H1 (cell line): ENCODE results near the gene SLC4A1. TPM values are rescaled to one million over a fixed set of nuclear protein-coding genes. Genes with fewer than 3 reads are reported as not detected.

ENCODE experiments used
- CTCF ChIA-PET: fragments of 300-600 bp; sonication (Branson Sonifier 250); formaldehyde crosslinking; loops from one replicate; lab custom pipeline; 2021; ENCODE audit not compliant: partially characterized antibody; lab: Charles Lee
- POLR2A ChIA-PET: fragments of 300-600 bp; sonication (Branson Sonifier 250); formaldehyde crosslinking; loops from one replicate; lab custom pipeline; 2021; ENCODE audit warnings: inconsistent platforms; ENCODE audit not compliant: partially characterized antibody; lab: Charles Lee
- DNase-seq, 2 experiments: peaks; one replicate each; pipeline versions ENCODE4 v3.0.0 to v3.0.0-alpha.2; 2010 to 2022; ENCODE audit warnings: low spot score in 2 of 2, low read depth in 1 of 2, mixed read lengths in 1 of 2
- FAIRE-seq: peaks from 2 replicates; lab custom pipeline; 2011; peaks lifted over from hg19 to GRCh38; lab: Jason Lieb, UNC
- H2AFZ ChIP-seq: 2 replicates; pipeline ENCODE4 v1.8.1; 2012; ENCODE audit warnings: low read length, inconsistent platforms
- H2AK5ac ChIP-seq: 2 replicates; pipeline ENCODE4 v1.6.1; 2013; ENCODE audit warnings: low read depth, low read length
- H2BK120ac ChIP-seq: replicated peaks from 2 replicates; pipeline ENCODE3; 2013; ENCODE audit warnings: low read depth, low read length, inconsistent platforms
- H2BK12ac ChIP-seq: 2 replicates; pipeline ENCODE4 v1.6.1; 2013; ENCODE audit warnings: low read depth, low read length
- H2BK15ac ChIP-seq: 2 replicates; pipeline ENCODE4 v1.6.1; 2013; ENCODE audit warnings: low read length
- H2BK20ac ChIP-seq: 2 replicates; pipeline ENCODE4 v1.6.1; 2013; ENCODE audit warnings: low read length
- H2BK5ac ChIP-seq: 2 replicates; pipeline ENCODE4 v1.6.1; 2013; ENCODE audit warnings: low read depth, low read length
- H3K14ac ChIP-seq: 2 replicates; pipeline ENCODE4 v1.6.1; 2013; ENCODE audit warnings: inconsistent platforms; ENCODE audit not compliant: insufficient read length
- H3K18ac ChIP-seq: 2 replicates; pipeline ENCODE4 v1.6.1; 2013; ENCODE audit warnings: low read length; ENCODE audit errors: extremely low read depth
- H3K23ac ChIP-seq: 2 replicates; pipeline ENCODE4 v1.6.1; 2013; ENCODE audit warnings: inconsistent platforms; ENCODE audit not compliant: insufficient read length
- H3K23me2 ChIP-seq: 2 replicates; pipeline ENCODE4 v1.6.1; 2013; ENCODE audit warnings: low read depth, low read length
- H3K27ac ChIP-seq: 2 replicates; pipeline ENCODE4 v1.6.1; 2011; ENCODE audit warnings: low read depth, low read length, inconsistent platforms
- H3K27me3 ChIP-seq, 4 experiments: replicated peaks in 1 of 4; 1 replicate in 1 of 4; 2 replicates in 3 of 4; pipeline versions ENCODE4 v1.6.1 to v1.8.1; 2011 to 2013; ENCODE audit warnings: low read length in 3 of 4, mild to moderate bottlenecking in 3 of 4, inconsistent platforms in 2 of 4, mixed read lengths in 2 of 4, moderate library complexity in 1 of 4; ENCODE audit not compliant: control insufficient read depth in 3 of 4, insufficient read depth in 3 of 4; ENCODE audit errors: extremely low read depth in 1 of 4
- H3K36me3 ChIP-seq, 4 experiments: 2 replicates each; pipeline versions ENCODE4 v1.6.1 to v1.8.1; 2011 to 2013; ENCODE audit warnings: mild to moderate bottlenecking in 4 of 4, low read length in 3 of 4, moderate library complexity in 2 of 4, control low read depth in 1 of 4, inconsistent platforms in 1 of 4; ENCODE audit not compliant: insufficient read depth in 4 of 4, control insufficient read depth in 2 of 4
- H3K4ac ChIP-seq: replicated peaks from 2 replicates; pipeline ENCODE3; 2013; ENCODE audit warnings: low read length, low read depth, mixed read lengths, inconsistent platforms; ENCODE audit not compliant: insufficient read length
- H3K4me1 ChIP-seq, 4 experiments: replicated peaks in 1 of 4; 1 replicate in 1 of 4; 2 replicates in 3 of 4; pipeline versions ENCODE4 v1.6.1 to v1.8.1; 2011 to 2013; ENCODE audit warnings: low read length in 3 of 4, inconsistent platforms in 2 of 4, mixed read lengths in 1 of 4; ENCODE audit not compliant: insufficient read depth in 4 of 4, control insufficient read depth in 3 of 4
- H3K4me2 ChIP-seq, 2 experiments: 2 replicates each; pipeline versions ENCODE4 v1.6.1 to v1.8.1; 2011 to 2013; ENCODE audit warnings: low read depth in 2 of 2, low read length in 2 of 2, control low read depth in 1 of 2, inconsistent platforms in 1 of 2, mild to moderate bottlenecking in 1 of 2; ENCODE audit not compliant: insufficient read depth in 1 of 2
- H3K4me3 ChIP-seq, 4 experiments: fragments of 200-600, 300-600 bp in 1 of 4; sonication (generic), shearing (Covaris generic), sonication (Bioruptor Twin) in 1 of 4; 2 replicates each; pipeline versions ENCODE4 v1.5.1 to v1.8.1; 2011 to 2016; ENCODE audit warnings: low read length in 4 of 4, low read depth in 3 of 4, control low read depth in 2 of 4, inconsistent platforms in 2 of 4, mild to moderate bottlenecking in 2 of 4, mixed read lengths in 1 of 4, moderate library complexity in 1 of 4; ENCODE audit not compliant: insufficient read depth in 2 of 4; ENCODE audit errors: extremely low read depth in 1 of 4
- H3K56ac ChIP-seq: replicated peaks from 2 replicates; pipeline ENCODE3; 2013; ENCODE audit warnings: low read depth, mild to moderate bottlenecking, mixed read lengths, low read length, inconsistent platforms; ENCODE audit not compliant: insufficient read length
- H3K79me1 ChIP-seq: 2 replicates; pipeline ENCODE4 v1.6.1; 2013; ENCODE audit warnings: low read depth, low read length, control low read depth
- H3K79me2 ChIP-seq, 2 experiments: 2 replicates each; pipeline versions ENCODE4 v1.6.1 to v1.8.1; 2012 to 2013; ENCODE audit warnings: low read length in 2 of 2, mild to moderate bottlenecking in 2 of 2, inconsistent platforms in 1 of 2; ENCODE audit not compliant: insufficient read depth in 2 of 2, control insufficient read depth in 1 of 2
- H3K9ac ChIP-seq, 4 experiments: replicated peaks in 1 of 4; 1 replicate in 1 of 4; 2 replicates in 3 of 4; pipeline versions ENCODE4 v1.6.1 to v1.8.1; 2011 to 2013; ENCODE audit warnings: low read depth in 3 of 4, low read length in 3 of 4, control low read depth in 2 of 4, mild to moderate bottlenecking in 2 of 4, moderate library complexity in 2 of 4, inconsistent platforms in 1 of 4; ENCODE audit errors: extremely low read depth in 1 of 4
- H3K9me3 ChIP-seq, 2 experiments: 2 replicates each; pipeline versions ENCODE4 v1.6.1 to v1.8.1; 2012 to 2013; ENCODE audit warnings: mild to moderate bottlenecking in 2 of 2, moderate library complexity in 2 of 2, control low read depth in 1 of 2, inconsistent platforms in 1 of 2, low read depth in 1 of 2, low read length in 1 of 2, mixed read lengths in 1 of 2; ENCODE audit not compliant: insufficient read depth in 2 of 2
- H4K20me1 ChIP-seq, 2 experiments: replicated peaks in 1 of 2; 2 replicates each; pipeline versions ENCODE3 to v1.8.1; 2011 to 2013; ENCODE audit warnings: inconsistent platforms in 2 of 2, low read length in 2 of 2, mild to moderate bottlenecking in 1 of 2; ENCODE audit not compliant: insufficient read depth in 2 of 2, control insufficient read depth in 1 of 2
- H4K5ac ChIP-seq: 2 replicates; pipeline ENCODE4 v1.6.1; 2013; ENCODE audit warnings: low read length, low read depth, mixed read lengths, inconsistent platforms; ENCODE audit not compliant: insufficient read length
- H4K8ac ChIP-seq: 2 replicates; pipeline ENCODE4 v1.8.0; 2013; ENCODE audit warnings: mild to moderate bottlenecking, moderate library complexity, low read length, inconsistent platforms; ENCODE audit not compliant: insufficient read depth; ENCODE audit errors: extremely low read depth
- H4K91ac ChIP-seq: replicated peaks from 2 replicates; pipeline ENCODE3; 2013; ENCODE audit warnings: low read length, mixed read lengths, inconsistent platforms; ENCODE audit not compliant: insufficient read length
- CHD2 ChIP-seq: IDR thresholded peaks from 2 replicates; pipeline ENCODE4 v1.6.1; 2012; ENCODE audit warnings: low read length, improper control_type of control experiment
- KDM4A ChIP-seq: IDR thresholded peaks from one replicate; pipeline ENCODE4 v1.7.1; 2012; ENCODE audit warnings: low read depth, mild to moderate bottlenecking, moderate library complexity, low read length, inconsistent platforms; ENCODE audit not compliant: severe bottlenecking
- NRF1 ChIP-seq: IDR thresholded peaks from 2 replicates; pipeline ENCODE4 v1.6.1; 2011; ENCODE audit warnings: mild to moderate bottlenecking, low read depth, low read length, improper control_type of control experiment
- PHF8 ChIP-seq: fragments of 200-600 bp; sonication (generic); conservative IDR thresholded peaks from 2 replicates; pipeline ENCODE4 v1.7.1; 2012; ENCODE audit warnings: low read depth, mild to moderate bottlenecking, inconsistent platforms, low read length, moderate library complexity
- RXRA ChIP-seq: IDR thresholded peaks from 2 replicates; pipeline ENCODE4 v1.6.1; 2011; ENCODE audit warnings: low read depth, mild to moderate bottlenecking, low read length, moderate library complexity; ENCODE audit not compliant: insufficient read depth
- WGBS, 2 experiments: shearing (Covaris generic) in 1 of 2; methylation state at CpG; one replicate each; pipeline versions ENCODE4 v1.1.6 to v1.1.7; 2013 to 2015; ENCODE audit warnings: low lambda C conversion rate in 2 of 2, mixed read lengths in 2 of 2, inconsistent platforms in 1 of 2, low coverage in 1 of 2, missing lambda C conversion rate in 1 of 2; ENCODE audit not compliant: insufficient replicate concordance in 2 of 2, insufficient coverage in 1 of 2, insufficient read length in 1 of 2; ENCODE audit errors: extremely low coverage in 1 of 2, missing lambda C conversion rate in 1 of 2; 5-methylcytosine and 5-hydroxymethylcytosine counted together
- polyA plus RNA-seq, 7 experiments: library from polyadenylated mRNA; depleted of rRNA in 3 of 7; stranded (reverse) in 5 of 7; unstranded in 2 of 7; fragments of >200 nt in 5 of 7; fragments of 200-250 nt in 2 of 7; gene quantifications; 1 replicate in 5 of 7; 2 replicates in 1 of 7; 4 replicates in 1 of 7; pipeline versions ENCODE4 v1.2.1 to v1.2.3, GENCODE V29; 2011 to 2013; ENCODE audit warnings: missing spikeins in 2 of 7, mixed read lengths in 2 of 7
- total RNA-seq: library from RNA; stranded (reverse); fragmentation: NEBNext Ultra II Directional; extraction: Animal tissue kit (Norgen Biotek cat#: 25700); gene quantifications from 2 replicates; pipeline ENCODE4 v1.2.1, GENCODE V29; 2021

The SLC4A1 gene
- total and polyA plus RNA-seq, 2 of the 8 experiments (the other 6 are each of a cell fraction or from before 2014, with no cell fraction given): 0.08 TPM; not detected in 1

- H3K56ac ChIP-seq: no peak overlapping the region
- H3K23ac ChIP-seq: no peak overlapping the region
- H4K91ac ChIP-seq: no peak overlapping the region
- H2BK12ac ChIP-seq: no peak overlapping the region
- H2BK20ac ChIP-seq: no peak overlapping the region
- H3K4me2 ChIP-seq: no peak overlapping the region
- H3K14ac ChIP-seq: no peak overlapping the region
- TF ChIP-seq NRF1: no peak
- TF ChIP-seq CHD2: no peak
- no peak for TF ChIP-seq RXRA
- TF ChIP-seq PHF8: no peak
- TF ChIP-seq KDM4A: no peak
- H3K79me1 ChIP-seq: no peaks in the 10 kb centered on the region
- peaks cover 0 to 9% (median 3%) of the 10 kb centered on the region in 4 experiments; a peak in 4 of 7 replicates for H3K4me1 ChIP-seq
- no peak overlapping the region for H4K5ac ChIP-seq
- H3K23me2 ChIP-seq: no peaks in the 10 kb centered on the region
- DNase-seq (no peak), FAIRE-seq (no peak)
- no peak overlapping the region for H4K8ac ChIP-seq
- H3K4ac ChIP-seq: no peak overlapping the region
- no peaks in the 10 kb centered on the region for H3K27me3 ChIP-seq
- WGBS, 2 experiments: 83% methylated on average over 7 of the region's 7 CpGs; no CpG with 5 or more reads in 1 of the 2 experiments
- no peaks in the 10 kb centered on the region for H3K79me2 ChIP-seq
- no peak overlapping the region for H3K18ac ChIP-seq
- no peak overlapping the region for H3K27ac ChIP-seq
- H2AFZ ChIP-seq: no peak overlapping the region
- no peak overlapping the region for H2BK15ac ChIP-seq
- no peak overlapping the region for H2BK5ac ChIP-seq
- no peak overlapping the region for H3K4me3 ChIP-seq
- no peak overlapping the region for H3K9ac ChIP-seq
- H3K36me3 ChIP-seq: no peaks in the 10 kb centered on the region
- H3K9me3 ChIP-seq: no peaks in the 10 kb centered on the region
- CTCF ChIA-PET: interaction anchor here (0.6 to 1.7 kb wide), 4 partner anchors 9 to 64 kb away, joined by 3 to 4 read pairs (median 4); partner anchors contain the start of gene SLC25A39
- H2BK120ac ChIP-seq: no peak overlapping the region
- no peaks in the 10 kb centered on the region for H4K20me1 ChIP-seq
- no peak overlapping the region for H2AK5ac ChIP-seq
- POLR2A ChIA-PET: interaction anchor here (0.7 to 1.0 kb wide), 2 partner anchors 10 to 46 kb away, joined by 3 read pairs; no protein-coding TSS in a partner anchor
Measured at GRCh38 chr17:44269535-44270240, 1.8 kb upstream of the SLC4A1 start.
